SK-N-SH (cell line): ENCODE data around the gene GAB1. TPM values are rescaled to one million over a fixed set of nuclear protein-coding genes. Genes with fewer than 3 reads are reported as not detected.

ENCODE experiments used
- CTCF ChIA-PET: fragments of 300-600, 350-600 bp; formaldehyde crosslinking; extraction: SDS; loops from one replicate; lab custom pipeline; 2021; lab: Yijun Ruan, JAX
- POLR2A ChIA-PET: fragments of 350-600 bp; sonication (Branson Sonifier 250); formaldehyde crosslinking; extraction: SDS; loops from one replicate; lab custom pipeline; 2020; ENCODE audit warnings: antibody characterized with exemption, inconsistent platforms; lab: Yijun Ruan, JAX
- DNase-seq: peaks from one replicate; pipeline ENCODE4 v3.0.0; 2012
- H2AFZ ChIP-seq: fragments of 200-600 bp; sonication (generic); 2 replicates; pipeline ENCODE4 v1.8.1; 2016; ENCODE audit warnings: antibody characterized with exemption, mild to moderate bottlenecking, low read depth
- H3F3A ChIP-seq: fragments of 200-600 bp; sonication (generic); replicated peaks from 2 replicates; pipeline ENCODE3; 2016; ENCODE audit warnings: antibody characterized with exemption, mild to moderate bottlenecking; ENCODE audit not compliant: insufficient read depth
- H3K27ac ChIP-seq, 2 experiments: fragments of 200-500 bp in 1 of 2; fragments of 200-600 bp in 1 of 2; sonication (Bioruptor generic) in 1 of 2; sonication (generic), shearing (Covaris generic) in 1 of 2; 2 replicates each; pipeline versions ENCODE4 v1.5.1 to v1.6.1; 2014 to 2016; ENCODE audit warnings: low read depth in 2 of 2, inconsistent platforms in 1 of 2, low read length in 1 of 2, mild to moderate bottlenecking in 1 of 2, mixed read lengths in 1 of 2
- H3K27me3 ChIP-seq: fragments of 200-600 bp; sonication (generic), shearing (Covaris generic); 2 replicates; pipeline ENCODE4 v1.6.1; 2016; ENCODE audit warnings: mixed run types; ENCODE audit not compliant: insufficient read depth
- H3K36me3 ChIP-seq, 2 experiments: fragments of 200-500 bp in 1 of 2; fragments of 200-600 bp in 1 of 2; sonication (Bioruptor generic) in 1 of 2; sonication (generic) in 1 of 2; replicated peaks in 1 of 2; 2 replicates each; pipeline versions ENCODE3 to v1.5.1; 2014 to 2016; ENCODE audit warnings: low read length in 1 of 2, mild to moderate bottlenecking in 1 of 2; ENCODE audit not compliant: insufficient read depth in 2 of 2, control insufficient read depth in 1 of 2
- H3K4me1 ChIP-seq, 2 experiments: fragments of 200-500 bp in 1 of 2; fragments of 200-600 bp in 1 of 2; sonication (Bioruptor generic) in 1 of 2; sonication (generic), shearing (Covaris generic) in 1 of 2; 2 replicates each; pipeline versions ENCODE4 v1.5.1 to v1.6.1; 2014 to 2016; ENCODE audit warnings: low read depth in 1 of 2, low read length in 1 of 2, mixed run types in 1 of 2; ENCODE audit not compliant: insufficient read depth in 2 of 2, control insufficient read depth in 1 of 2
- H3K4me2 ChIP-seq: fragments of 200-600 bp; sonication (generic), shearing (Covaris generic); 2 replicates; pipeline ENCODE4 v1.6.1; 2017; ENCODE audit warnings: mixed run types
- H3K4me3 ChIP-seq, 2 experiments: fragments of 200-500 bp in 1 of 2; fragments of 200-600 bp in 1 of 2; sonication (Bioruptor generic) in 1 of 2; sonication (generic), shearing (Covaris generic) in 1 of 2; 2 replicates each; pipeline versions ENCODE4 v1.5.1 to v1.8.1; 2014 to 2016; ENCODE audit warnings: low read depth in 2 of 2, inconsistent platforms in 1 of 2, low read length in 1 of 2, mild to moderate bottlenecking in 1 of 2, mixed read lengths in 1 of 2, moderate library complexity in 1 of 2
- H3K79me2 ChIP-seq: fragments of 200-600 bp; sonication (generic); 2 replicates; pipeline ENCODE4 v1.8.1; 2017; ENCODE audit warnings: mild to moderate bottlenecking; ENCODE audit not compliant: insufficient read depth
- H3K9ac ChIP-seq: fragments of 200-600 bp; sonication (generic); 2 replicates; pipeline ENCODE4 v1.6.1; 2017; ENCODE audit warnings: mixed run types
- H3K9me2 ChIP-seq: fragments of 200-600 bp; sonication (generic); 2 replicates; pipeline ENCODE4 v1.6.1; 2017; ENCODE audit warnings: mixed run types
- H3K9me3 ChIP-seq: fragments of 200-600 bp; sonication (generic); 2 replicates; pipeline ENCODE4 v1.6.1; 2017; ENCODE audit warnings: mixed run types, mild to moderate bottlenecking, moderate library complexity
- H4K20me1 ChIP-seq: fragments of 200-600 bp; sonication (generic); 2 replicates; pipeline ENCODE4 v1.6.1; 2017; ENCODE audit warnings: mild to moderate bottlenecking, mixed run types; ENCODE audit not compliant: insufficient read depth
- CHD2 ChIP-seq: fragments of 150-350 bp; IDR thresholded peaks from 2 replicates; pipeline ENCODE4 v1.6.1; 2018; ENCODE audit warnings: low read length; ENCODE audit not compliant: partially characterized antibody
- FOSL2 ChIP-seq: IDR thresholded peaks from 2 replicates; pipeline ENCODE4 v1.4.0; 2012; ENCODE audit warnings: low read depth, mild to moderate bottlenecking, moderate library complexity, borderline replicate concordance
- FOXJ3 ChIP-seq: sonication (generic); formaldehyde crosslinking; IDR thresholded peaks from 2 replicates; pipeline ENCODE4 v1.5.1; 2020; ENCODE audit warnings: mild to moderate bottlenecking, missing genetic modification reagents
- FOXM1 ChIP-seq: IDR thresholded peaks from 2 replicates; pipeline ENCODE4 v1.4.0; 2012; ENCODE audit warnings: low read depth, mild to moderate bottlenecking
- GATA2 ChIP-seq: sonication (generic); formaldehyde crosslinking; IDR thresholded peaks from 2 replicates; pipeline ENCODE4 v1.5.0; 2020; ENCODE audit warnings: mild to moderate bottlenecking, missing genetic modification reagents
- JUND ChIP-seq: IDR thresholded peaks from 2 replicates; pipeline ENCODE4 v1.4.0; 2012
- MEF2A ChIP-seq: IDR thresholded peaks from 2 replicates; pipeline ENCODE4 v1.4.0; 2012; ENCODE audit warnings: low read depth, borderline replicate concordance
- MXI1 ChIP-seq: IDR thresholded peaks from 2 replicates; pipeline ENCODE4 v1.6.1; 2012; ENCODE audit warnings: mild to moderate bottlenecking, low read depth, low read length, improper control_type of control experiment
- NFIC ChIP-seq: IDR thresholded peaks from 2 replicates; pipeline ENCODE4 v1.4.0; 2012; ENCODE audit warnings: borderline replicate concordance
- NRF1 ChIP-seq: IDR thresholded peaks from 2 replicates; pipeline ENCODE4 v1.6.1; 2012; ENCODE audit warnings: low read depth, mild to moderate bottlenecking, low read length
- WGBS: methylation state at CpG from one replicate; pipeline ENCODE4 v1.1.6; 2017; ENCODE audit warnings: low lambda C conversion rate; 5-methylcytosine and 5-hydroxymethylcytosine counted together
- polyA plus RNA-seq, 3 experiments: library from polyadenylated mRNA; depleted of rRNA; stranded (reverse); fragments of >200 nt; gene quantifications; 2 replicates each; pipeline ENCODE4 v1.2.3, GENCODE V29; 2012
- TF ChIP-seq, protein P1 (sequence below): IDR thresholded peaks from 2 replicates; pipeline ENCODE4 v1.4.0; 2012; ENCODE audit warnings: low read depth, borderline replicate concordance
- TF ChIP-seq, protein P2 (sequence below): IDR thresholded peaks from 2 replicates; pipeline ENCODE4 v1.4.0; 2012; ENCODE audit warnings: low read depth
- TF ChIP-seq, protein P3 (sequence below): IDR thresholded peaks from 2 replicates; pipeline ENCODE4 v1.6.1; 2012; ENCODE audit warnings: mild to moderate bottlenecking, low read depth, low read length, moderate library complexity

The GAB1 gene
- polyA plus RNA-seq, 1 of the 3 experiments (the other 2 are of a cell fraction) = 3.7 TPM

DNA sequence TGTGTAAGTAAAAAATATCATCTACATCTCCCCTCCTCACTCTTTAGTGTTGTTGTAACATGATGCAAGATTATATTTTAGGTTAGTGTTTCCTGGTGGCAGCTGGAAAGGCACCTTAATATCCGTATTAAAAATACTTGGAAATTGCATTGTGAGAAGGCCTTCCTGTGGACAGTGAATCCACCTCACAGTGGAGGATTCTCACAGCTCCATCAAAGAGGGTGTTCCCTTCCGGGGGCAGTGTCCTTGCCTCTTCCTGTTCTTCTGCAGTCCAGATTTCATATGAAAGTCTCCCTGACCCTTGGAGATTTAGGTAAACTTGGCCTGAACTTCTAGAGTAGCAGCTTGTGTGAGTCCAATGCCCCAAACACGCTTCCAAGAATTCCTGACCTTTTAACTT lies 29.9 kb upstream of the GAB1 start:
- Histone ChIP-seq H3F3A (no peaks in the 10 kb centered on the region), H3K36me3 (no peaks in the 10 kb centered on the region), H3K4me3 (no peak overlapping the region), H3K9me3 (no peaks in the 10 kb centered on the region), H4K20me1 (no peaks in the 10 kb centered on the region), H3K27ac (no peak overlapping the region), H3K9me2 (no peaks in the 10 kb centered on the region), H3K4me1 (peaks cover 0 to under 1% of the 10 kb centered on the region in 2 experiments; a peak in 1 of 4 replicates), H3K9ac (no peak overlapping the region), H3K79me2 (no peaks in the 10 kb centered on the region)
- 96% methylated on average over 3 of the region's 3 CpGs for WGBS
- DNase-seq = no peak
- POLR2A ChIA-PET = no interaction called here
- TF ChIP-seq, protein P1, sequence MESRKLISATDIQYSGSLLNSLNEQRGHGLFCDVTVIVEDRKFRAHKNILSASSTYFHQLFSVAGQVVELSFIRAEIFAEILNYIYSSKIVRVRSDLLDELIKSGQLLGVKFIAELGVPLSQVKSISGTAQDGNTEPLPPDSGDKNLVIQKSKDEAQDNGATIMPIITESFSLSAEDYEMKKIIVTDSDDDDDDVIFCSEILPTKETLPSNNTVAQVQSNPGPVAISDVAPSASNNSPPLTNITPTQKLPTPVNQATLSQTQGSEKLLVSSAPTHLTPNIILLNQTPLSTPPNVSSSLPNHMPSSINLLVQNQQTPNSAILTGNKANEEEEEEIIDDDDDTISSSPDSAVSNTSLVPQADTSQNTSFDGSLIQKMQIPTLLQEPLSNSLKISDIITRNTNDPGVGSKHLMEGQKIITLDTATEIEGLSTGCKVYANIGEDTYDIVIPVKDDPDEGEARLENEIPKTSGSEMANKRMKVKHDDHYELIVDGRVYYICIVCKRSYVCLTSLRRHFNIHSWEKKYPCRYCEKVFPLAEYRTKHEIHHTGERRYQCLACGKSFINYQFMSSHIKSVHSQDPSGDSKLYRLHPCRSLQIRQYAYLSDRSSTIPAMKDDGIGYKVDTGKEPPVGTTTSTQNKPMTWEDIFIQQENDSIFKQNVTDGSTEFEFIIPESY = no peak
- TF ChIP-seq CHD2 = no peak
- TF ChIP-seq FOXM1 = no peak
- no peak for TF ChIP-seq FOSL2
- TF ChIP-seq JUND = no peak
- TF ChIP-seq, protein P2, sequence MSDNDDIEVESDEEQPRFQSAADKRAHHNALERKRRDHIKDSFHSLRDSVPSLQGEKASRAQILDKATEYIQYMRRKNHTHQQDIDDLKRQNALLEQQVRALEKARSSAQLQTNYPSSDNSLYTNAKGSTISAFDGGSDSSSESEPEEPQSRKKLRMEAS = no peak
- TF ChIP-seq GATA2 (CRISPR knock-in tag) = no peak
- TF ChIP-seq MEF2A = no peak
- no peak for TF ChIP-seq NRF1
- TF ChIP-seq, protein P3, sequence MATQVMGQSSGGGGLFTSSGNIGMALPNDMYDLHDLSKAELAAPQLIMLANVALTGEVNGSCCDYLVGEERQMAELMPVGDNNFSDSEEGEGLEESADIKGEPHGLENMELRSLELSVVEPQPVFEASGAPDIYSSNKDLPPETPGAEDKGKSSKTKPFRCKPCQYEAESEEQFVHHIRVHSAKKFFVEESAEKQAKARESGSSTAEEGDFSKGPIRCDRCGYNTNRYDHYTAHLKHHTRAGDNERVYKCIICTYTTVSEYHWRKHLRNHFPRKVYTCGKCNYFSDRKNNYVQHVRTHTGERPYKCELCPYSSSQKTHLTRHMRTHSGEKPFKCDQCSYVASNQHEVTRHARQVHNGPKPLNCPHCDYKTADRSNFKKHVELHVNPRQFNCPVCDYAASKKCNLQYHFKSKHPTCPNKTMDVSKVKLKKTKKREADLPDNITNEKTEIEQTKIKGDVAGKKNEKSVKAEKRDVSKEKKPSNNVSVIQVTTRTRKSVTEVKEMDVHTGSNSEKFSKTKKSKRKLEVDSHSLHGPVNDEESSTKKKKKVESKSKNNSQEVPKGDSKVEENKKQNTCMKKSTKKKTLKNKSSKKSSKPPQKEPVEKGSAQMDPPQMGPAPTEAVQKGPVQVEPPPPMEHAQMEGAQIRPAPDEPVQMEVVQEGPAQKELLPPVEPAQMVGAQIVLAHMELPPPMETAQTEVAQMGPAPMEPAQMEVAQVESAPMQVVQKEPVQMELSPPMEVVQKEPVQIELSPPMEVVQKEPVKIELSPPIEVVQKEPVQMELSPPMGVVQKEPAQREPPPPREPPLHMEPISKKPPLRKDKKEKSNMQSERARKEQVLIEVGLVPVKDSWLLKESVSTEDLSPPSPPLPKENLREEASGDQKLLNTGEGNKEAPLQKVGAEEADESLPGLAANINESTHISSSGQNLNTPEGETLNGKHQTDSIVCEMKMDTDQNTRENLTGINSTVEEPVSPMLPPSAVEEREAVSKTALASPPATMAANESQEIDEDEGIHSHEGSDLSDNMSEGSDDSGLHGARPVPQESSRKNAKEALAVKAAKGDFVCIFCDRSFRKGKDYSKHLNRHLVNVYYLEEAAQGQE = no peak
- TF ChIP-seq MXI1 = no peak
- TF ChIP-seq NFIC = no peak
- TF ChIP-seq FOXJ3 = no peak
- TF ChIP-seq, all 33 proteins: peak for 0
- no peak overlapping the region for H2AFZ ChIP-seq
- no peaks in the 10 kb centered on the region for H3K27me3 ChIP-seq
- no peak overlapping the region for H3K4me2 ChIP-seq
- CTCF ChIA-PET = interaction anchor here (2.0 kb wide), 1 partner anchor 10 kb away, joined by 7 read pairs; no protein-coding TSS in a partner anchor
